CD4-positive, alpha-beta T cell treated with Interleukin-12 subunit alpha and Interleukin-12 subunit beta, for 1 hour (primary cell): Measurements from ENCODE around the gene ZNF730.
"Not testable (repeated sequence)": the region's sequence is repeated elsewhere in the genome, so short reads cannot be mapped to it uniquely, and the experiment has no call there.

Experiments used
- DNase-seq: peaks from one replicate; pipeline ENCODE4 v3.0.0-alpha.2; 2020

The ZNF730 gene

DNA sequence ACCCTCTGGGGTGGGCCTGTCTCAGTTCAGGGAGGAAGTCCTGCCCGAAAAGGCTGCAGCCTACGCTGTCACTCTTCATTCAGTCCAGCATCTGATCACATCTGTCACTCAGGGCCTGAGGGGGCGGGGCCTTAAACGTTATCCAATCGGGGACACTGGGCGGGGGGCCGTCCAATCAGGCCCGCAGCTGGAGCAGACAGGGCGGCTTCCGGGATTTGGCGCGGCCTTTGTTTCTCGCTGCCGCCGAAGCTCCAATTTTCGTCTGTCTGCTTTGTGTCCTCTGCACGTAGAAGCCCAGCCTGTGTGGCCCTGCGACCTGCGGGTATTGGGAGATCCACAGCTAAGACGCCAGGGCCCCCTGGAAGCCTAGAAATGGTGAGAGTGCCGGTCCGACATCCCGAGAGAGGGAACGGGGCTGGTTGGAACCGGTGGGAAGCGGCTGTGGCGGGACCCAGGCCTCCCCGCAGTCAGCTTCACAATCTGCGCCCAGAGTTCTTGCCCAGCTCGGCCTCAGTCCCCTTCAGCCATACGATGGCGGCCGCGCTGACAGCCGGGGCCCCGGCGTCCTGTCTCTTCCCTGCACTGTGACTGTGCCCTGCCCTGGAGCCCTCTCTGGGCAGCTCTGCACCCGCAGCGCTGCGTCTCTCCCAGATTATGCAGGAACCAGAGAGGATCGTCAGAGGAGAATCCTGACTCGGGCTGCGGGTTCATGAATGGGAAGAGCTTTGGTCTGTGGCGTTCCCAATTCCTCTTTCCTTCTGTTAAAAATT is at the start of gene ZNF730:
TSS of gene ZNF730 (plus strand) at position 224 of the 770 bp plus-strand sequence. CDS start at position 373, 149 bp downstream.
- DNase-seq = peak; percentile 7

DNA sequence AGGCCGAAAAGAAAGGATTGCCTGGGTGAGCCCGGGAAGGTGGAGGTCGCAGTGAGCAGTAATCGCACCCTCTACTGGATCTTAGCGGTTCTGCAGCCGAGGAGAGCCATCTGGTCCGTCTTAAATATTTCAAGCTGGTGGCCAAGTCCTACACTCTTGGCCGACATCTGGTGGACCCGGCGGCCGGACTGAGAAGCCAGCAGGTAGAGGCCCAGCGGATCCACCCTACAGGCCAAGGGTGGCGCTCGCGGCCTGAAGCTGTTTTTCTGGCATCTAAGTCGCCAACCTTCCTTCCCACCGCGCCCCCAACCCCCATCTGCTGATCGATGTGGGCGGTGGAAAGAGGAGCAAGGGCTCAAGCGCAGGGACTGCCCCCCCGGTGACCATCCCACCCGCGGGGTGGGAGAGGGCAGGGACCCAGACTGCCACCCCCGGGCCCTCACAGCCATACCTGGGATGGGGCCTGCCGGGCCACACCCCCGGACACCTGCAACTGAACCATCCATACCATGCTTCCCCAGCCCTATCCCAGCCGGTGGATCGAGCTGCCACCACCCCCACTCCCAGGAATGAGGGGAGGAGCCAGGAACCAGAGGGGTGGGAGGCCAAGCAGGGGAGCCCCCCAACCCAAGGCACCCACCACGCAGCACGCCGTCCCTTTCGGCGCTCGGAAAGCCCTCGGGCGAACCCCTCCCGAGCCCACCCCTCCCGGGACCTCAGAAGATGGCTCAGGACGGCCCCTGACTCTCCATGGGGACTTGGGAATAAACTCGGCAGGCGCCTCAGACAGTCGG is 46.3 kb upstream of the ZNF730 start:
- DNase-seq = no peak

DNA sequence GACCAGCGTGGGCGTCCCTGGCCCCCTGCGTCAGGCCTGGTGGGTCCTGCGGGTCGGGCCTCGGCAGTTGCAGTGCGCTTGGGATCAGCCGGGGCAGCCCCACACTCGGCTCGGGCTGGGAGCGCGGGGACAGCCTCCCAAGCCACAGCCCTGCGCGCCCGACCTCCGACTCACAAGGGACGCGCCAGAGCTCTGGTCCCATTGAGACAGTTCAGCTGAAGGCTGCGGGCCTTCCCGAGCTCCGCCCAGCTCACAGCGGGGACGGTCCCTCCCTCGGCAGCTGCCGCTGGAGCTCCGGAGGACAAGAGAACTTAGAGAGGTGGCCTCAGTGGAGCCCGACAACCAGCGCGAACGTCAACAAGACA is 45.7 kb upstream of the ZNF730 start:
- no peak for DNase-seq

DNA sequence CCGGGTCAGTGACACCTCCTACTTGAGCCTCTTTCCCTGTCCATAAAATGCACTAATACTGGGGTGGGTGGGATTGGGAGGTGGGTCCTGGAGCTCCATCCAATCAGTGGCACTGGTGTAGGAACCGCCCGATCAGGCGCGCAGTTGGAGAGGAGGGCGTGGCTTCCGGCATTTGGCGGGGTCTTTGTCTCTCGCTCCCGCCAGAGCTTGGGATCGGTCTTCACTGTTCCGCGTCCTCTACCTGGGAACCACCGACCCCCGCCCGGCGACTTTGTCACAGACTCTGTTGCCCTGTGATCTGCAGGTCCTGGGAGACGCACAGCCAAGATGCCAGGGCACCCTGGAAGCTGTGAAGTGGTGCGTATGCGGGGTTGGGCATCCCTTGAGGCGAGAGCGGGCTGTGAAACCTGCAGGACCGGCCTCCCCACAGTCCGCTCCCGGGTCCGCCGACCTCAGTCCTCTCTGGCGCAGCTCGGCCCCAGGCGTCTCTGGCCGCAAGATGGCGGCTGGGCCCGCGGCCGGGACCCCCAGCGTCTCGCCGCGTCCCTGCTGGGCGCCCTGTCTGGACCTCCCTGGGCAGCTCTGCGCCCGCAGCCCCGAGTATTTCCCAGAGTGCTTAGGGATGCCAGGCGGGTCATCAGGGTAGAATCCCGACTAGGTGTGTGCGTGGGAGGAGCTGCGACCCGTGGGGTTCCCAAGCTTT is 41.6 kb upstream of the ZNF730 start:
- DNase-seq = no peak

DNA sequence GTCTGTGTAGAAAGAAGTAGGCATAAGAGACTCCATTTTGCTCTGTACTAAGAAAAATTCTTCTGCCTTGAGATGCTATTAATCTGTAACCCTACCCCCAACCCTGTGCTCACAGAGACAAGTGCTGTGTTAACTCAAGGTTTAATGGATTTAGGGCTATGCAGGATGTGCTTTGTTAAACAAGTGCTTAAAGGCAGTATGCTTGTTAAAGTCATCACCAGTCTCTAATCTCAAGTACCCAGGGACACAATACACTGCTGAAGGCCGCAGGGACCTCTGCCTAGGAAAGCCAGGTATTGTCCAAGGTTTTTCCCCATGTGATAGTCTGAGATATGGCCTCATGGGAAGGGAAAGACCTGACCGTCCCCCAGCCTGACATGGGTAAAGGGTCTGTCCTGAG is 39.0 kb upstream of the ZNF730 start:
- DNase-seq = not testable (repeated sequence)

DNA sequence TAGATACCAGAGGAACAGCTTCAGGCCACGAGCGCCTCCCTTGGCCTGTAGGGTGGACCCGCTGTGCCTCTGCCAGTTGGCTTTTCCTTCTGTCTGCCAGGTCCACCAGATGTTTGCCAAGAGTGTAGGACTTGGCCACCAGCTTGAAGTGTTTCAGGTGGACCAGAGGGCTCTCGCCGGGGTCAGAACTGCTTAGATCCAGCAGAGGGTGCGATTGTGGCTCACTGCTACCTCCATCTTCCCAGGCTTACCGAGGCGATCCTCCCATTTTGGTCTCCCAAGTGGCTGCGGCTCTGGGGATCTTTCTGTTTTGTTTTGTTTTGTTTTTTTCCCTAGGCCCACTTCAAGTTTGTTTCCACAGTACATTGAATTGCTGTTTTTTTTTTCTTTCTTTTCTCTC is 23.0 kb upstream of the ZNF730 start:
- DNase-seq = no peak

DNA sequence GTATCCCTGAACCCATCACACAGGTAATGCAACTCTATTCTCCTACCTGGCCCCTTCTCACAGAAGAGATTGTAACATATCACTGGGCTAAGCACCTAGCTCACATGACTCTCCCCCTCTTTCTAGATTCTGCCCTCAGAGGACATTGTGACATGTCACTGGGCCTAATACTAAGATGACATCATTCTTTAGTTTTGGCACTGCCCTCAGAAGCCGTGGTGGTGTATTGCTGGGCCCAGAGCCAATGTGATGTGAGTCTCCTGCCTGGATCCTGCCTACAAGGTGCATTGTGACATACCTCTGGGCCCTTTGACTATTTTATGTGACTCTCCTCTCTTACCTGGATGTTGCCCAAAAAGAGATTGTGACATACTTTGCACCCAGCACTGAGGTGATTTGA is 21.4 kb upstream of the ZNF730 start:
- DNase-seq = no peak

DNA sequence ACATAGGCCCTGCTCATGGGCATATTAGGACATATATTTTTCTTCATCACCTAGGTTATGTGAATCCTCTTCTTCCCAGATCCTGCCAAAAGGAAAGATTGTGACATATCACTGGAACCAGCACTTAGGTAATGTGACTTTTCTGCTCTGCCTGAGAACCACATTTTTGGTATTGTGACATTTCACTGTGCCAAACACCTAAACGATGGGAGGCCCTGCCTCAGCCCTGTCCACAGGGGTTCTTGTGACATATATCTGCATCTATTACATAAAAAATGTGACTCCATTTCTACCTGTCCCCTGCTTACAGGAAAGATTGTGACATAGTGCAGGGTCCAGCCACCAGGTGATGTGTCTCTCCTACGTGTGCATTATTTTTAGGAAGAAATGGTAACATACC is 18.5 kb upstream of the ZNF730 start:
- no peak for DNase-seq

- DNase-seq = no peak
Observed at GRCh38 chr19:23098988-23099387, 17.8 kb upstream of the ZNF730 start.

GRCh38 chr19:23099966-23100365 is 16.9 kb upstream of the ZNF730 start:
- DNase-seq = no peak

DNA sequence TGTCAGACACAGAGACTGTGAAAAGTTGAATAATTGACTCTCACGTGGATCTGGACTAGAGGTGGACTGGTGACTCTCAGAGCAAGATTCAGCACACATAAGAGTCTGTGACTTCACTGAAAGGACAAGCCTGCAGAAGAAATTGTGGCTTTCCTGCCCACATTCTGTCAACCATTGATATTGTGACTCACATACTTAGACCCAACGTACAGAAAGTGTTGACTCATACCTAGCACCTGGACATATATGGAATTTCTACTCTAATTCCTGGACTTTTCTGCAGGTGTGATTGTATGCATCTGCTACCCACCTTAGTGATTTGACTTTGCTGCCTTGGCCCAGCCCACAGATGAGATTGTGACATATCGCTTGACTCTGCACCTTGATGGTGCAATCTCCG is 15.6 kb upstream of the ZNF730 start:
- no peak for DNase-seq

- DNase-seq = no peak
Observed at GRCh38 chr19:23118400-23118799, 1.6 kb downstream of the ZNF730 start.

DNA sequence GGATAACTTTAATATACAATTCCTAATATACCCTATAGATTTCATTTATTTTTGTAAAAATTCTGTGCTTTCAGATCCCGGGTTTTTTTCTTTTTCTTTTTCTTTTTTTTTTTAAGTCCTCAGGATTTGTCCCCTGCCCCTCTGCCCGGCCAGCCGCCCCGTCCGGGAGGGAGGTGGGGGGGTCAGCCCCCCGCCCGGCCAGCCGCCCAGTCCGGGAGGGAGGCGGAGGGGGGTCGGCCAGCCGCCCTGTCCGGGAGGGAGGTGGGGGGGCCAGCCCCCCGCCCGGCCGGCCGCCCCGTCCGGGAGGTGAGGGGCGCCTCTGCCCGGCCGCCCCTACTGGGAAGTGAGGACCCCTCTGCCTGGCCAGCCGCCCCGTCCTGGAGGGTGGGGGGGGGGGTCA is 17.4 kb downstream of the ZNF730 start:
- DNase-seq = not testable (repeated sequence)

DNA sequence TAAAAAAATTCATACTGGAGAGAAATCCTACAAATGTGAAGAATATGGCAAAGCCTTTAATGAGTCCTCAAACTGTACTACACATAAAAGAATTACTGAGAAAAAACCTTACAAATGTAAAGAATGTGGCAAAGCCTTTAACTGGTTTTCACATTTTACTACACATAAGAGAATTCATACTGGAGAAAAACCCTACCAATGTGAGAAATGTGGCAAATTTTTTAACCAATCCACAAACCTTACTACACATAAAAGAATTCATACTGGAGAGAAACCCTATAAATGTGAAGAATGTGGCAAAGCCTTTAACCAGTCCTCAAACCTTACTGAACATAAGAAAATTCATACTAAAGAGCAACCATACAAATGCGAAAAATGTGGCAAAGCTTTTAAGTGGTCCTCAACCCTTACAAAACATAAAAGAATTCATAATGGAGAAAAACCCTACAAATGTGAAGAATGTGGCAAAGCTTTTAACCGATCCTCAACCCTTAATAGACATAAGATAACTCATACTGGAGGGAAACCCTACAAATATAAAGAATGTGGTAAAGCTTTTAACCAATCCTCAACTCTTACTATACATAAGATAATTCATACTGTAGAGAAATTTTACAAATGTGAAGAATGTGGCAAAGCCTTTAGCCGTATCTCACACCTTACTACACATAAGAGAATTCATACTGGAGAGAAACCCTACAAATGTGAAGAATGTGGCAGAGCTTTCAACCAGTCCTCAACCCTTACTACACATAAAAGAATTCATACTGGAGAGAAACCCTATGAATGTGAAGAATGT is 29.0 kb downstream of the ZNF730 start:
- DNase-seq = no peak

DNA sequence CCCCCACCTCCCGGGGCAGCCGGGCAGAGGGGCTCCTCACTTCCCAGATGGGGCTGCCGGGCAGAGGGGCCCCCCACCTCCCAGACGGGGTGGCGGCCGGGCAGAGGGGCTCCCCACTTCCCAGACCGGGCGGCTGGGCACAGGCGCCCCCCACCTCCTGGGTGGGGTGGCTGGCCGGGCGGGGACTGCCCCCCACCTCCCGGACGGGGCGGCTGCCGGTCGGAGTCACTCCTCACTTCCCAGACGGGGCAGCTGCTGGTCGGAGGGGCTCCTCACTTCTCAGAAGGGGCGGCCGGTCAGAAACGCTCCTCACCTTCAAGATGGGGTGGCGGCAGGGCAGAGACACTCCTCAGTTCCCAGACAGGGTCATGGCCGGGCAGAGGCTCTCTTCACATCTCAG is 43.9 kb downstream of the ZNF730 start:
- DNase-seq = no peak

- DNase-seq = not testable (repeated sequence)
Observed at GRCh38 chr19:23168286-23168685, 51.5 kb downstream of the ZNF730 start.

DNA sequence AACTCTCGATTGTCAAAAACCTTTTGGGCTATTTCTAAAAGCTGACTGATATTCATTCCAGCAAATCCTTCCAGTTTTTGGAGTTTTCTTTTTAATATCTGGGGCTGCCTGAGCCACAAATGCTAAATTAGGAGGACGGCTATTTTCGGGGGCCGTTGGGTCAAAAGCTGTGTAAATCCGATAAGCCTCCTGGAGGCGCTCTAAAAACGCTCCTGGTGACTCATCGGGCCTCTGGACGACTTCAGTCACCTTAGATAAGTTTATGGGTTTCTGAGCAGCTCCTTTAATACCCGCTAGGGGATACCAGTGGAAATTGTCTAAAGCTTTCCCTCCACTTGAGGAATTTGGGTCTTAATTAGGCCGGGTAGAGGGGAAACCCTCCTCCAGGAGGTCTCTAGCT is 66.4 kb downstream of the ZNF730 start:
- no peak for DNase-seq

GRCh38 chr19:23190341-23190740 is 73.5 kb downstream of the ZNF730 start:
- DNase-seq = no peak
